Ishikawa (cell line): ENCODE results near the gene ZBTB16.

Experiments
- CEBPB ChIP-seq: IDR thresholded peaks from 2 replicates; pipeline ENCODE4 v1.6.1; 2012
- CREB1 ChIP-seq: IDR thresholded peaks from 2 replicates; pipeline ENCODE4 v1.6.1; 2012; ENCODE audit warnings: low read depth
- EGR1 ChIP-seq: IDR thresholded peaks from 2 replicates; pipeline ENCODE4 v1.6.1; 2012
- EP300 ChIP-seq: IDR thresholded peaks from 2 replicates; pipeline ENCODE4 v1.6.1; 2012; ENCODE audit warnings: borderline replicate concordance
- MAX ChIP-seq: IDR thresholded peaks from 2 replicates; pipeline ENCODE4 v1.6.1; 2012
- NFIC ChIP-seq: IDR thresholded peaks from 2 replicates; pipeline ENCODE4 v1.6.1; 2012
- RAD21 ChIP-seq: IDR thresholded peaks from 2 replicates; pipeline ENCODE4 v1.6.1; 2012; ENCODE audit warnings: low read depth
- REST ChIP-seq: IDR thresholded peaks from 2 replicates; pipeline ENCODE4 v1.6.1; 2012; ENCODE audit warnings: low read depth, mild to moderate bottlenecking
- TAF1 ChIP-seq: IDR thresholded peaks from 2 replicates; pipeline ENCODE4 v1.6.1; 2012; ENCODE audit warnings: low read depth, mild to moderate bottlenecking
- TCF12 ChIP-seq: IDR thresholded peaks from 2 replicates; pipeline ENCODE4 v1.6.1; 2012; ENCODE audit warnings: low read depth
- TEAD4 ChIP-seq: IDR thresholded peaks from 2 replicates; pipeline ENCODE4 v1.6.1; 2012
- ZBTB7A ChIP-seq: IDR thresholded peaks from 2 replicates; pipeline ENCODE4 v1.6.1; 2012; ENCODE audit warnings: low read depth

DNA sequence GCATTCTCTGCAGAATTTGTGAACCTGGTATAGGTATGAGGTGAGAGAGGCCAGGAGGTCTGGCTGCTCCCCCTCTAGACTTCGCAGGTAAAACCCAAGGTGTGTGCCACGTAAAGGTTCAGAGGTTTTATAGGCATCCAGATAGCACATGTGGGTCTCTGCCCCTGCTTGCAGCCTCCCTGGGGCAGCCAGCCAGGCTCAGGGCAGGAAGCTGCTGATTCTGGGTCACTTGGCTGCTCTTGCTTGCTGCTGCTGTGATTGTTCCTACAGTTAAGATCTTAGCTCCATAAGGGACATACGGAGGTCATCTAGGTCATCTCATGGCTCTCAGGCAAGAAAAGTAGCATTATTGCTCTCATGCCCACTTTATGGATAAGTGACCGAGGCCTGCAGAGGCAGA is 30.2 kb downstream of the ZBTB16 start:
- TF ChIP-seq TAF1 = no peak
- no peak for TF ChIP-seq REST
- TF ChIP-seq TCF12 = no peak
- no peak for TF ChIP-seq ZBTB7A
- no peak for TF ChIP-seq CREB1
- TF ChIP-seq EGR1 = no peak
- no peak for TF ChIP-seq RAD21
- TF ChIP-seq EP300 = no peak
- TF ChIP-seq TEAD4 = no peak
- no peak for TF ChIP-seq NFIC
- no peak for TF ChIP-seq MAX
- TF ChIP-seq CEBPB = no peak
